Sigmoid colon (tissue), 7 donors: ENCODE results near the gene LYSMD4. TPM values are rescaled to one million over a fixed set of nuclear protein-coding genes. Genes with fewer than 3 reads are reported as not detected.

ENCODE experiments used
- polyA plus RNA-seq, 3 donors: library from polyadenylated mRNA; stranded (reverse); fragments of 200-250 nt; gene quantifications; one replicate each; pipeline ENCODE4 v1.2.3, GENCODE V29; 2013
- small RNA-seq, 3 donors: library from RNA; depleted of rRNA; stranded (forward); fragments of <200 nt; gene quantifications; one replicate each; pipeline ENCODE3, GENCODE V24; 2016
- total RNA-seq, 4 donors: library from RNA; depleted of rRNA; stranded (reverse); fragments of >200 nt; gene quantifications; one replicate each; pipeline ENCODE4 v1.1.0, GENCODE V29; 2016
- donor health status: healthy with polysubstance abuse.
- donor health status: Bipolar disorder and iron deficiency.
- donor health status: healthy.

LYSMD4 gene
- total and polyA plus RNA-seq, 7 donors: 5.1 to 15.3 (median 7.1) TPM

Small RNAs within 50 kb of the gene (small RNA-seq; reads per million reads assigned to genes)
- gene RF00019: 0 reads per million in 3 donors

Other genes with a start within 250 kb of the LYSMD4 start
- gene MEF2A, start 167.5 kb downstream of the LYSMD4 start, total RNA-seq: 100 to 1,000 TPM in 1 of 4 donors, 10 to 100 TPM in 3; 78.8 to 123 (median 80.3) TPM
- gene MEF2A, start 167.5 kb downstream of the LYSMD4 start, polyA plus RNA-seq: 10 to 100 TPM; 11.6 to 15.4 (median 14.4) TPM